Muscle layer of colon (tissue), 2 donors: ENCODE measurements around the gene GABARAPL1.

Source experiments
- H3K27ac ChIP-seq: one replicate; pipeline ENCODE4 v1.7.0; 2013; ENCODE audit warnings: low read depth, mild to moderate bottlenecking, low read length, moderate library complexity
- H3K27me3 ChIP-seq, 2 donors: one replicate each; pipeline ENCODE4 v1.7.0; 2013; ENCODE audit warnings: low read length in 2 of 2, mild to moderate bottlenecking in 2 of 2; ENCODE audit not compliant: insufficient read depth in 2 of 2, control insufficient read depth in 1 of 2
- H3K36me3 ChIP-seq: one replicate; pipeline ENCODE4 v1.7.0; 2013; ENCODE audit warnings: mild to moderate bottlenecking, low read length; ENCODE audit not compliant: insufficient read depth
- H3K4me1 ChIP-seq: one replicate; pipeline ENCODE4 v1.7.0; 2013; ENCODE audit warnings: mild to moderate bottlenecking, low read length; ENCODE audit not compliant: insufficient read depth
- H3K4me3 ChIP-seq, 2 donors: one replicate each; pipeline ENCODE4 v1.7.0; 2013; ENCODE audit warnings: low read length in 2 of 2, low read depth in 1 of 2, mild to moderate bottlenecking in 1 of 2, moderate library complexity in 1 of 2
- H3K9ac ChIP-seq: one replicate; pipeline ENCODE4 v1.7.0; 2013; ENCODE audit warnings: low read length
- H3K9me3 ChIP-seq: one replicate; pipeline ENCODE4 v1.7.0; 2013; ENCODE audit warnings: mild to moderate bottlenecking, low read length
- donor health status: abdominal sarcoma.
- donor health status: Adenocarcinoma of cecum.

The GABARAPL1 gene

GRCh38 chr12:10238526-10238925, 25.8 kb downstream of the GABARAPL1 start:
- no peaks in the 10 kb centered on the region for H3K4me1 ChIP-seq
- H3K27ac ChIP-seq: no peak overlapping the region
- no peaks in the 10 kb centered on the region for H3K27me3 ChIP-seq

GRCh38 chr12:10241290-10241689, 28.6 kb downstream of the GABARAPL1 start:
- Histone ChIP-seq H3K9me3 (no peaks in the 10 kb centered on the region), H3K27me3 (no peaks in the 10 kb centered on the region), H3K27ac (no peak overlapping the region), H3K9ac (no peak overlapping the region), H3K4me1 (no peaks in the 10 kb centered on the region), H3K4me3 (no peak overlapping the region), H3K36me3 (no peaks in the 10 kb centered on the region)

More at GRCh38 chr12:10238526-10238925, 25.8 kb downstream of the GABARAPL1 start:
- H3K36me3 ChIP-seq: no peaks in the 10 kb centered on the region
- no peaks in the 10 kb centered on the region for H3K9me3 ChIP-seq
- H3K9ac ChIP-seq: no peak overlapping the region
- H3K4me3 ChIP-seq: no peak overlapping the region

DNA sequence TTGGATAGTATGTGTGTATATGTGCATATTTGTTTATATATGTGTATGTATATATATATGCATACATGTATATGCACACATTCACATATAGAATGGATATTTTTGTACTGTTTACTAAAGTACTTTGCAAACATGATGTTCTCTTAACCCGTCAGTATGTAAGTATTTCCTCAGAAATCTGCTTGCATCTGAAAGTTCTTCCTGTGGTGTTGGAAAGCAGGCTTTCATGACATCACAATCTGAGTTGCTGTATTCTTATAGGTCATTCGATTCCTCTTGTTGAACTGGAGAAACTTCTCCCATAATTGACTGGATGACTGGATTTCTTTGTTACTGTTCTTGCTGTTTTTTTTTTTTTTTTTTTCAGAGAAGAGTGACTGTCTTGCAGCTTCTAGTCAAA, 29.1 kb downstream of the GABARAPL1 start:
- no peaks in the 10 kb centered on the region for H3K27me3 ChIP-seq
- no peak overlapping the region for H3K4me3 ChIP-seq
- H3K4me1 ChIP-seq: no peaks in the 10 kb centered on the region
- H3K9me3 ChIP-seq: no peaks in the 10 kb centered on the region
- H3K36me3 ChIP-seq: no peaks in the 10 kb centered on the region
- H3K9ac ChIP-seq: no peak overlapping the region
- H3K27ac ChIP-seq: no peak overlapping the region

DNA sequence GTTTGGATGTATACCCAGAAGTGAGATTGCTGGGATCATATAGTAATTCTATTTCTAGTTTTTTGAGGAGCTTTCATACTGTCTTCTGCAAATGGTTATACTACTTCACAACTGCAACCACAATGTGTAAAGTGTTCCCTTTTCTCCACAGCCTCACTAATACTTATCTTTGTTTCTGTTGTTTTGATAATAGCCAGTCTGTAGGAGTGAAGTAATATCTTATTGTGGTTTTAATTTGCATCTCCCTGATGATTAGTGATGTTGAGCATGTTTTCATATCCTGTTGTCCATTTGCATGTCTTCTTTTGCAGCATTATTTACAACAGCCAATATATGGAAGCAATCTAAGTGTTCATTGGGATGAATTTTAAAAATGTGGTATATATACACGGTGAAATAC, 29.9 kb downstream of the GABARAPL1 start:
- Histone ChIP-seq H3K9me3 (no peaks in the 10 kb centered on the region), H3K36me3 (no peaks in the 10 kb centered on the region), H3K4me3 (no peak overlapping the region), H3K27me3 (no peaks in the 10 kb centered on the region), H3K4me1 (no peaks in the 10 kb centered on the region), H3K27ac (no peak overlapping the region), H3K9ac (no peak overlapping the region)

GRCh38 chr12:10243818-10244520, 31.3 kb downstream of the GABARAPL1 start:
- Histone ChIP-seq H3K9ac (no peak overlapping the region), H3K4me3 (no peak overlapping the region), H3K9me3 (no peaks in the 10 kb centered on the region), H3K4me1 (no peaks in the 10 kb centered on the region), H3K27ac (no peak overlapping the region), H3K27me3 (no peaks in the 10 kb centered on the region), H3K36me3 (no peaks in the 10 kb centered on the region)

DNA sequence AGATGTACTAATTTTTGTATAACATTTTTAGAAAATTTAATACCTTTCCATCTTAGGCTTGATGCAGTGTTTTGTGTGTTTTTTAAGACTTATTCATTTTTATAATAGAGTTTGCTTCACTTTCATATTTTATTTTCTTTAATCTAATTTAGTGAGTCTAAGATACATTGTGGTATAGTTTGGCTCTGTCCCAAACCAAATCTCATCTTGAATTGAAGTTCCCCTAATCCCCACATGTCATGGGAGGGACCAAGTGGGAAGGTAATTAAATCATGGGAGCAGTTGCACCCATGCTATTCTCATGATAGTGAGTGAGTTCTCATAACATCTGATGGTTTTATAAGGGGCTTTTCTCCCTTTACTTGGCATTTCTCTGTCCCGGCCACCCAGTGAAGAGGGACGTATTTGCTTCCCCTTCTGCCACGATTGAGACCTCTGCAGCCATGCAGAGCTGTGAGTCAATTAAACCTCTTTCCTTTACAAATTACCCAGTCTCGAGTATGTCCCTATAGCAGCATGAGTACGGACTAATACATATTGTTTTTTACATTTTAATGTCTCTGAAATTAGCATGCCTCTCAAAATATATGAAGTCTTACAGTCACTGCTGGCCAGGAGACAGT, 34.9 kb downstream of the GABARAPL1 start:
- Histone ChIP-seq H3K4me1 (no peaks in the 10 kb centered on the region), H3K36me3 (no peaks in the 10 kb centered on the region), H3K27me3 (no peaks in the 10 kb centered on the region), H3K9me3 (no peaks in the 10 kb centered on the region), H3K27ac (no peak overlapping the region), H3K9ac (no peak overlapping the region), H3K4me3 (no peak overlapping the region)

DNA sequence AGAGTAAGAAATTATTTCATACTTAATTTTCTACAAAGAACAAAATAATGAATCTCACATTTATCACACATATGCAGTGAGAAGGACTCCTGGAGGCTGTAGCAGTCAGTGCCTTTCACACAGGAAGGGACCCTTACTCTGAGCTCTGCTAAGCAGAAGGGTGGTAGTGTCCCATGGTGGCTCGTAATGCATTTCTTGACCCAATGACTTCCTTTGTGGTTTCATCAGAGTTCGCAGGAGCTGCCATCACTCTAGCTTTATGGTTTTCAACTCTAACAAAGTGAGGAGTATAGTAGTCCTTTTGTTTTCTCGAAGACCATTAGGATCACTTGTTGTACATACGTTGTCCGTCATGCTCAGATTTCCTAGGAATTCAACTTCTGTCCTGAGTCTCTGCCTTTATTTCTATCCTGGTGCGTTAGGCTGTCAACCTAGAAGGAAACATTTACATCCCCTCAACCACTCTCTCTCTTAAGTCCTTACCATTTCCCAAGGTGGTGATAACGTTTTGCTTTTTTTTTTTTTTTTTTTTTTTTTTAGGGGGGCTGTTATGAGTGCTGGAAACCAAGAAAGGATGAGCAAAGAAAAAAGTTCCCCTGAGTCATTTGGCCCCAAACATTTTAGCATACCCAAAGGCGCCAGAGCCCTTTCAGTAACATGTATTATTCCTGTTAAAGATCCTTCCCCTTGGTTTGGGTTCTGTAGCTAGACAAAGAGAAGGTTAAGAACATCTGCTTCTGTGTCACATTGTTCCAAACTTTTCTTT, 37.2 kb downstream of the GABARAPL1 start:
- no peak overlapping the region for H3K9ac ChIP-seq
- no peaks in the 10 kb centered on the region for H3K4me1 ChIP-seq
- no peak overlapping the region for H3K27ac ChIP-seq
- H3K4me3 ChIP-seq: no peak overlapping the region
- no peaks in the 10 kb centered on the region for H3K27me3 ChIP-seq
- H3K9me3 ChIP-seq: no peaks in the 10 kb centered on the region
- H3K36me3 ChIP-seq: no peaks in the 10 kb centered on the region

GRCh38 chr12:10251669-10252068, 39.0 kb downstream of the GABARAPL1 start:
- no peaks in the 10 kb centered on the region for H3K27me3 ChIP-seq
- H3K9ac ChIP-seq: no peak overlapping the region
- H3K36me3 ChIP-seq: no peaks in the 10 kb centered on the region
- no peak overlapping the region for H3K27ac ChIP-seq
- H3K4me1 ChIP-seq: no peaks in the 10 kb centered on the region
- no peaks in the 10 kb centered on the region for H3K9me3 ChIP-seq
- no peak overlapping the region for H3K4me3 ChIP-seq

DNA sequence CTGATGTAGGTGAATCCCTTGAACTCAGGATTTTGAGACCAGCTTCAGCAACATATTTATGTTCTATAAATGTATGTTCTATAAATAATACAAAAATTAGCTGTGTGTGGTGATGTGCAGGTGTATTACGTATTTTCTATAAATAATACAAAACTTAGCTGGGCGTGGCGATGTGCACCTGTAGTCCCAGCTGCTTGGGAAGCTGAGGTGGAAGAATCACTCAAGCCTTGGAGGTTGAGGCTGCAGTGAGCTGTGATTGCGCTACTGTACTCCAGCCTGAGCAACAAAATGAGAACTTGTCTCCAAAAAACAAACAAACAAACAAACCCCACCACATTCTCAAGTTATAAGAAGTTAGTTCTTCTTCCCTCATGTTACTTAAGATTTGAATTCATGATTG, 39.5 kb downstream of the GABARAPL1 start:
- Histone ChIP-seq H3K9me3 (no peaks in the 10 kb centered on the region), H3K27ac (no peak overlapping the region), H3K4me1 (no peaks in the 10 kb centered on the region), H3K36me3 (no peaks in the 10 kb centered on the region), H3K27me3 (no peaks in the 10 kb centered on the region), H3K4me3 (no peak overlapping the region), H3K9ac (no peak overlapping the region)

GRCh38 chr12:10256064-10256463, 43.4 kb downstream of the GABARAPL1 start:
- H3K27me3 ChIP-seq: no peaks in the 10 kb centered on the region
- no peak overlapping the region for H3K9ac ChIP-seq

DNA sequence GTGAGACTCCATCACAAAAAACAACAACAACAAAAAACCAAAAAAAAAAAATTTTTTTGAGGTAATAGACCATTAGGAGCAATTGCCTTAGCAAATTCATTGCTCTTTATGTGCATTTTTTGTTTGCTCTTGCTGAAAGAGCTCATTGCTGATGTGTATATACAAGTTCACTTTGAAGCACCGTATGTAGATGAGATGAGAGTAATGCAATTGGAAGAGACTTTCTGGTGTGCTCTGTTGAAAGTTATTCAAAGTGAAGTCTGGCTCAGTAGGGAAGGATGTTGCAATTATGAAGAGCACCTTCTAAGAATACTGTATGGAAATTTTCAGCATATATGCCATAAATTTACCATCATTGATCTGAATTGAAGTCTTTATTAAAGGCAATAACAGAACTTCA, 48.2 kb downstream of the GABARAPL1 start:
- Histone ChIP-seq H3K36me3 (no peaks in the 10 kb centered on the region), H3K9me3 (no peaks in the 10 kb centered on the region), H3K4me1 (no peaks in the 10 kb centered on the region), H3K4me3 (no peak overlapping the region), H3K9ac (no peak overlapping the region), H3K27me3 (no peaks in the 10 kb centered on the region), H3K27ac (no peak overlapping the region)

More at GRCh38 chr12:10256064-10256463, 43.4 kb downstream of the GABARAPL1 start:
- Histone ChIP-seq H3K9me3 (no peaks in the 10 kb centered on the region), H3K4me1 (no peaks in the 10 kb centered on the region), H3K36me3 (no peaks in the 10 kb centered on the region), H3K4me3 (no peak overlapping the region), H3K27ac (no peak overlapping the region)
